CD4-positive, CD25-positive, alpha-beta regulatory T cell (primary cell): Measurements from ENCODE around the gene PNMA8B. TPM values are rescaled to one million over a fixed set of nuclear protein-coding genes. Genes with fewer than 3 reads are reported as not detected.
A peak's percentile ranks its signal among the peaks of the same experiment; 100 is the strongest.

Source experiments
- ATAC-seq, 2 donors: fragments of 150-1000 bp; cut with Tn5 transposase; one replicate each; pipeline ENCODE4 v1.10.0; 2021; ENCODE audit warnings: low read depth in 2 of 2, moderate number of reproducible peaks in 2 of 2, moderate library complexity in 1 of 2
- DNase-seq, 3 donors: peaks; one replicate each; pipeline versions ENCODE4 v3.0.0 to v3.0.0-alpha.2; 2012 to 2022; ENCODE audit warnings: mixed read lengths in 1 of 3
- H3K27ac ChIP-seq: one replicate; pipeline ENCODE4 v1.7.0; 2013; ENCODE audit warnings: mild to moderate bottlenecking, low read length; ENCODE audit not compliant: insufficient read depth, poor library complexity, severe bottlenecking
- H3K27me3 ChIP-seq: one replicate; pipeline ENCODE4 v1.7.0; 2013; ENCODE audit warnings: low read length; ENCODE audit not compliant: control insufficient read depth, insufficient read depth
- H3K36me3 ChIP-seq: one replicate; pipeline ENCODE4 v1.7.0; 2013; ENCODE audit warnings: mild to moderate bottlenecking, low read length, moderate library complexity; ENCODE audit not compliant: control insufficient read depth, insufficient read depth
- H3K4me1 ChIP-seq: 2 replicates; pipeline ENCODE4 v1.7.0; 2013; ENCODE audit warnings: mild to moderate bottlenecking, low read length; ENCODE audit not compliant: insufficient read depth, control insufficient read depth, poor library complexity, severe bottlenecking
- H3K4me3 ChIP-seq: one replicate; pipeline ENCODE4 v1.7.0; 2013; ENCODE audit warnings: low read depth, mild to moderate bottlenecking, low read length, moderate library complexity
- H3K9me3 ChIP-seq, 2 experiments: 1 replicate in 1 of 2; 2 replicates in 1 of 2; pipeline ENCODE4 v1.7.0; 2013; ENCODE audit warnings: low read length in 2 of 2, mild to moderate bottlenecking in 1 of 2, moderate library complexity in 1 of 2; ENCODE audit not compliant: control insufficient read depth in 2 of 2
- H3K27ac Mint-ChIP-seq, 3 donors: one replicate each; pipeline ENCODE4 v1.8.0; 2020 to 2022; ENCODE audit warnings: mild to moderate bottlenecking in 3 of 3, mixed read lengths in 3 of 3, moderate library complexity in 2 of 3
- H3K27me3 Mint-ChIP-seq: one replicate; pipeline ENCODE4 v1.8.0; 2022; ENCODE audit warnings: mild to moderate bottlenecking, mixed read lengths
- H3K36me3 Mint-ChIP-seq: one replicate; pipeline ENCODE4 v1.8.0; 2020; ENCODE audit warnings: mixed read lengths
- H3K4me1 Mint-ChIP-seq, 4 donors: one replicate each; pipeline ENCODE4 v1.8.0; 2020 to 2022; ENCODE audit warnings: mixed read lengths in 4 of 4, mild to moderate bottlenecking in 1 of 4
- H3K4me3 Mint-ChIP-seq, 4 donors: one replicate each; pipeline ENCODE4 v1.8.0; 2020 to 2022; ENCODE audit warnings: mild to moderate bottlenecking in 4 of 4, mixed read lengths in 4 of 4, moderate library complexity in 3 of 4
- H3K9me3 Mint-ChIP-seq, 7 donors: one replicate each; pipeline ENCODE4 v1.8.0; 2020 to 2022; ENCODE audit warnings: mixed read lengths in 7 of 7, mild to moderate bottlenecking in 3 of 7, moderate library complexity in 2 of 7
- polyA plus RNA-seq, 4 donors: library from polyadenylated mRNA; unstranded; fragments of 300-500 nt; fragmentation: Illumina TruSeq; gene quantifications; one replicate each; pipeline ENCODE4 v1.2.3, GENCODE V29; 2021
- total RNA-seq: library from RNA; stranded (reverse); gene quantifications from one replicate; pipeline ENCODE4 v1.2.3, GENCODE V29; 2022

Gene PNMA8B
- total and polyA plus RNA-seq, 5 donors from 2014 or later = 0.57 to 0.80 (median 0.62) TPM; not detected in 2

- Mint-ChIP-seq H3K27me3 (peaks cover 84% of the 10 kb centered on the region), H3K4me1 (peaks cover 0 to 56% (median 8%) of the 10 kb centered on the region in 4 donors), H3K36me3 (peaks cover 1% of the 10 kb centered on the region), H3K4me3 (peak overlapping the region in 2 of 4 donors; percentile 54 to 66), H3K9me3 (peaks cover 0 to 4% (median 0%) of the 10 kb centered on the region in 7 donors), H3K27ac (no peak overlapping the region)
- ATAC-seq (no peak), DNase-seq (no peak)
- Histone ChIP-seq H3K9me3 (no peaks in the 10 kb centered on the region), H3K4me1 (peaks cover 28% of the 10 kb centered on the region), H3K4me3 (no peak overlapping the region), H3K27ac (no peak overlapping the region), H3K36me3 (no peaks in the 10 kb centered on the region), H3K27me3 (peaks cover 15% of the 10 kb centered on the region)
Measured at GRCh38 chr19:46489445-46490272, 6.0 kb downstream of the PNMA8B start.

DNA sequence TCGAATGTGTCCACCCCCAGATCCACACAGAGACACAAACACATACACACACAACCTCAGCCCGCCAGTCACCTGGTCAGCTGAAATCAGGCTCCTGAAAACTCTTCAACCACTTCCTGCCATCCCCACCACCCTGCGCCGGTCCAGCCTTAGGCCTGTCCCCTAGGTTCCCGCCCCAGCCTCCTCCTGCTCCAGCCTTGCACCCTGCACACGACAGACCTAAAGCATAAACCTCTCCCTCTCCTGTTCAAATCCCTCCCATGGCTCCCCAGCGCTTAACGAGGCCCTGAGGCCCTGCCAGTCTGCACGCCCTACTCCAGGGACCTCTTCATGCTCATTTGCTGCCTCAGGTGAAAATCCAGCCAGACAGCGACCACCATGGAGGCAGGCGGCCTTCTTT is 7.1 kb downstream of the PNMA8B start:
- Histone ChIP-seq H3K27me3 (peaks cover 15% of the 10 kb centered on the region), H3K9me3 (no peaks in the 10 kb centered on the region), H3K36me3 (no peaks in the 10 kb centered on the region), H3K27ac (no peak overlapping the region), H3K4me3 (no peak overlapping the region), H3K4me1 (peaks cover 18% of the 10 kb centered on the region)
- Mint-ChIP-seq H3K27ac (peak overlapping the region in 1 of 3 donors; percentile 85), H3K27me3 (peaks cover 78% of the 10 kb centered on the region), H3K4me1 (peaks cover 0 to 47% (median 8%) of the 10 kb centered on the region in 4 donors), H3K36me3 (peaks cover 4% of the 10 kb centered on the region), H3K9me3 (peaks cover 0 to 4% (median 0%) of the 10 kb centered on the region in 7 donors), H3K4me3 (peak overlapping the region in 1 of 4 donors; percentile 38)
- DNase-seq (no peak), ATAC-seq (no peak)

DNA sequence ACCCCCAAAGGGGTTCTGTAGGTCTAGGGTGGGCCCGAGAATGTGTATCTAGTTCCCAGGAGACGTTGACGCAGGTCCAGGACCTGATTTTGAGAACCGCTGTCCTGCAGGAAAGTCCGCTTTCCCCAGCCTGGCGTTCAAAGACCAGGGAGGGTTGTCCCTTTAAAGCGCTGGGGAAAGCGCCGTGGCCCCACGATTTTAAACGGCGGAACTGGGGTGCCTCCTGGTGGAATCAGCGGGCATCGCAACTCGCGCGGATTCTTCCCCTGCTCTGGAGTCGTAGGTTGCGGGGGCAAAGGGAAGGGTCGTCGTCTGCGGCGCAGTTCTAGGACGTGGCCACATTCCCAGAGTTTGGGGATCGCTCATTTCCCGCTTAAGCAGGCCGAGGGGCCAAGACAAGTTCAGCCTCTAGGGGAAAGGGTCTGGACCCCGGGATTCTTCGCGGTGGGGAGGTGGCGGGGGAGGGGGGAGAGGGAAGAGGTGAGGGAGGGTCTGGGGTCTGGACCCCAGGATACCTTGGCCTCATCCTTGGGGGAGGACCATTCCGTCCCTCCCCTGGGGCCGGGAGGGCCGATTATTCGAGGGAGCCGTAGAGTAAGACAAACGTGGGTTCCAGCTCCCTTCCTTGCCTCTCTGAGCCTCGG is 7.7 kb downstream of the PNMA8B start:
- no peaks in the 10 kb centered on the region for H3K36me3 ChIP-seq
- no peak overlapping the region for H3K27ac Mint-ChIP-seq
- H3K27ac ChIP-seq = no peak overlapping the region
- peaks cover 0 to 4% (median 0%) of the 10 kb centered on the region in 7 donors for H3K9me3 Mint-ChIP-seq
- no peaks in the 10 kb centered on the region for H3K9me3 ChIP-seq
- DNase-seq (peak; percentile 55 to 69 (median 57)), ATAC-seq (peak; percentile 38 to 60)
- peaks cover 0 to 45% (median 8%) of the 10 kb centered on the region in 4 donors for H3K4me1 Mint-ChIP-seq
- peaks cover 4% of the 10 kb centered on the region for H3K36me3 Mint-ChIP-seq
- no peak overlapping the region for H3K4me3 ChIP-seq
- peaks cover 15% of the 10 kb centered on the region for H3K27me3 ChIP-seq
- peaks cover 13% of the 10 kb centered on the region for H3K4me1 ChIP-seq
- peaks cover 75% of the 10 kb centered on the region for H3K27me3 Mint-ChIP-seq
- peak overlapping the region in 1 of 4 donors; percentile 24 for H3K4me3 Mint-ChIP-seq

- DNase-seq = no peak
- H3K4me1 ChIP-seq = peaks cover 11% of the 10 kb centered on the region
- no peak for ATAC-seq
- peak overlapping the region in 1 of 3 donors; percentile 9 for H3K27ac Mint-ChIP-seq
- peak overlapping the region in 2 of 4 donors; percentile 24 to 33 for H3K4me3 Mint-ChIP-seq
- H3K36me3 ChIP-seq = no peaks in the 10 kb centered on the region
- no peaks in the 10 kb centered on the region for H3K9me3 ChIP-seq
- peaks cover 0 to 4% (median 0%) of the 10 kb centered on the region in 7 donors for H3K9me3 Mint-ChIP-seq
- H3K4me1 Mint-ChIP-seq = peaks cover 0 to 45% (median 8%) of the 10 kb centered on the region in 4 donors
- peaks cover 75% of the 10 kb centered on the region for H3K27me3 Mint-ChIP-seq
- H3K36me3 Mint-ChIP-seq = peaks cover 4% of the 10 kb centered on the region
- H3K27ac ChIP-seq = no peak overlapping the region
- no peak overlapping the region for H3K4me3 ChIP-seq
- peaks cover 15% of the 10 kb centered on the region for H3K27me3 ChIP-seq
Measured at GRCh38 chr19:46487178-46487801, 8.4 kb downstream of the PNMA8B start.

GRCh38 chr19:46486358-46486757 is 9.3 kb downstream of the PNMA8B start:
- peaks cover 72% of the 10 kb centered on the region for H3K27me3 Mint-ChIP-seq
- Histone ChIP-seq H3K4me1 (peaks cover 11% of the 10 kb centered on the region), H3K36me3 (no peaks in the 10 kb centered on the region), H3K4me3 (no peak overlapping the region), H3K27ac (no peak overlapping the region), H3K9me3 (no peaks in the 10 kb centered on the region), H3K27me3 (peaks cover 11% of the 10 kb centered on the region)
- DNase-seq (no peak), ATAC-seq (no peak)
- no peak overlapping the region for H3K27ac Mint-ChIP-seq
- peaks cover 0 to 2% (median 0%) of the 10 kb centered on the region in 7 donors for H3K9me3 Mint-ChIP-seq
- H3K4me1 Mint-ChIP-seq = peaks cover 0 to 41% (median 8%) of the 10 kb centered on the region in 4 donors
- peaks cover 4% of the 10 kb centered on the region for H3K36me3 Mint-ChIP-seq
- H3K4me3 Mint-ChIP-seq = no peak overlapping the region

DNA sequence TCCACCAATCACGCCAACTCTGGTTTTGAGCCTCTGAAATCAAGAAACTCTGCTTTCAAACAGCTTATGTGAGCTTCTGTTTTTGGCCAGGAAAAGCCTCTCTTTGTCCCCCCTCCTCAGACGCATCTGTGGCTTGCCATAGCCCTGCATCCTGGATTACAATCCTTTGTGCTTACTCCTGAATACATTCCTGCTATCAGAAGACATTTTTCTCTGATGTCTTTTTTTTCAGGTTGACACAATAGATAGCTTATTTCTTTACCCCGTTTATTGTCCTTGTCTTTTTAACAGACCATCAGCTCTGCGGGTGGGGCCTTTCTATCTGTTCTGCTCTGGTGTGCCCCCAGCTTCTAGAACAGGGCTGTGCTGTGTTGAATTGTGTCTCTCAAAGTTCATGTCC is 11.0 kb downstream of the PNMA8B start:
- H3K4me1 ChIP-seq = peaks cover 5% of the 10 kb centered on the region
- Mint-ChIP-seq H3K36me3 (peaks cover 4% of the 10 kb centered on the region), H3K9me3 (no peaks in the 10 kb centered on the region), H3K27me3 (peaks cover 71% of the 10 kb centered on the region), H3K27ac (no peak overlapping the region), H3K4me3 (no peak overlapping the region), H3K4me1 (peaks cover 0 to 27% (median 8%) of the 10 kb centered on the region in 4 donors)
- no peaks in the 10 kb centered on the region for H3K9me3 ChIP-seq
- H3K27ac ChIP-seq = no peak overlapping the region
- no peak overlapping the region for H3K4me3 ChIP-seq
- no peaks in the 10 kb centered on the region for H3K36me3 ChIP-seq
- H3K27me3 ChIP-seq = peaks cover 6% of the 10 kb centered on the region
- ATAC-seq (no peak), DNase-seq (no peak)

GRCh38 chr19:46482631-46483030 is 13.0 kb downstream of the PNMA8B start:
- Histone ChIP-seq H3K9me3 (no peaks in the 10 kb centered on the region), H3K4me1 (peaks cover 2% of the 10 kb centered on the region), H3K4me3 (no peak overlapping the region), H3K36me3 (no peaks in the 10 kb centered on the region), H3K27ac (no peak overlapping the region), H3K27me3 (peaks cover 4% of the 10 kb centered on the region)
- H3K27me3 Mint-ChIP-seq = peaks cover 67% of the 10 kb centered on the region
- no peak overlapping the region for H3K27ac Mint-ChIP-seq
- DNase-seq = no peak
- H3K4me3 Mint-ChIP-seq = no peak overlapping the region
- peaks cover 0 to 14% (median 1%) of the 10 kb centered on the region in 4 donors for H3K4me1 Mint-ChIP-seq
- no peaks in the 10 kb centered on the region for H3K9me3 Mint-ChIP-seq
- no peak for ATAC-seq
- peaks cover 4% of the 10 kb centered on the region for H3K36me3 Mint-ChIP-seq
